ENCODE results near the gene EYA4.

DNA sequence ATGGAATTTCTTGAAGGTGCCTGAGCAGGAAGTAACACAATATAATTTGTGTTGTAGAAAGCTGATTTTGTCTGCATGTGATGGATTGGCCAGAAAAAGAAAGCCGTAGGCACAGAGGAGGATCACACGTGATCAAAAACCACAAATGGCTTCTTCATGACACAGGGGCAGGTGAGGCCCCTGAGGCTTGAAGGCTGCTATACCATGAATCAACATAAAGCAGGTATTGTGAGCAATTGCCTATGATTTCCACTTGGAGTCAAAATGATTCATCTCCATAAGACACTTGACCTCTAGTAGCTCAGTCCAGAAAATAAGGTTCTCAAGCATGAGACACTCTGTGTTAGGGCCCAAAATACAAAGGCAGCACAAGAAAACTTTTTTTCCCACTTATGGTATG, 42.4 kb upstream of the EYA4 start:
- no peak for TF ChIP-seq CTCF (IDR thresholded peaks at IDR 0.05)
- TF ChIP-seq, protein P1, sequence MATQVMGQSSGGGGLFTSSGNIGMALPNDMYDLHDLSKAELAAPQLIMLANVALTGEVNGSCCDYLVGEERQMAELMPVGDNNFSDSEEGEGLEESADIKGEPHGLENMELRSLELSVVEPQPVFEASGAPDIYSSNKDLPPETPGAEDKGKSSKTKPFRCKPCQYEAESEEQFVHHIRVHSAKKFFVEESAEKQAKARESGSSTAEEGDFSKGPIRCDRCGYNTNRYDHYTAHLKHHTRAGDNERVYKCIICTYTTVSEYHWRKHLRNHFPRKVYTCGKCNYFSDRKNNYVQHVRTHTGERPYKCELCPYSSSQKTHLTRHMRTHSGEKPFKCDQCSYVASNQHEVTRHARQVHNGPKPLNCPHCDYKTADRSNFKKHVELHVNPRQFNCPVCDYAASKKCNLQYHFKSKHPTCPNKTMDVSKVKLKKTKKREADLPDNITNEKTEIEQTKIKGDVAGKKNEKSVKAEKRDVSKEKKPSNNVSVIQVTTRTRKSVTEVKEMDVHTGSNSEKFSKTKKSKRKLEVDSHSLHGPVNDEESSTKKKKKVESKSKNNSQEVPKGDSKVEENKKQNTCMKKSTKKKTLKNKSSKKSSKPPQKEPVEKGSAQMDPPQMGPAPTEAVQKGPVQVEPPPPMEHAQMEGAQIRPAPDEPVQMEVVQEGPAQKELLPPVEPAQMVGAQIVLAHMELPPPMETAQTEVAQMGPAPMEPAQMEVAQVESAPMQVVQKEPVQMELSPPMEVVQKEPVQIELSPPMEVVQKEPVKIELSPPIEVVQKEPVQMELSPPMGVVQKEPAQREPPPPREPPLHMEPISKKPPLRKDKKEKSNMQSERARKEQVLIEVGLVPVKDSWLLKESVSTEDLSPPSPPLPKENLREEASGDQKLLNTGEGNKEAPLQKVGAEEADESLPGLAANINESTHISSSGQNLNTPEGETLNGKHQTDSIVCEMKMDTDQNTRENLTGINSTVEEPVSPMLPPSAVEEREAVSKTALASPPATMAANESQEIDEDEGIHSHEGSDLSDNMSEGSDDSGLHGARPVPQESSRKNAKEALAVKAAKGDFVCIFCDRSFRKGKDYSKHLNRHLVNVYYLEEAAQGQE (IDR thresholded peaks at IDR 0.05; ENCODE audit: insufficient read depth in 1 of 2, low read depth in 2 of 2, low read length in 1 of 2): no peak

All from Panc1 (cell line).